Activated naive CD8-positive, alpha-beta T cell treated with anti-CD3 and anti-CD28 coated beads, Interleukin-2, amount 50 U/mL, for 16 hours (primary cell): ENCODE results near the gene KCNH1.

Source experiments
- DNase-seq: peaks from one replicate; pipeline ENCODE4 v3.0.0-alpha.2; 2020; ENCODE audit warnings: low read depth, low spot score

The KCNH1 gene

GRCh38 chr1:211133836-211134669 lies at the start of gene KCNH1:
TSS of gene KCNH1 (minus strand) at chr1:211134148. CDS start at chr1:211133945, 203 bp downstream.
- peak; percentile 56 for DNase-seq

- no peak for DNase-seq
These were observed 48.8 kb upstream of the KCNH1 start for GRCh38 chr1:211182746-211183145.

- DNase-seq, result no peak
These were observed 40.4 kb upstream of the KCNH1 start for GRCh38 chr1:211174375-211174774.

- no peak for DNase-seq
These were observed 38.7 kb upstream of the KCNH1 start for GRCh38 chr1:211172657-211173056.

- no peak for DNase-seq
These were observed 35.4 kb upstream of the KCNH1 start for GRCh38 chr1:211169353-211169752.

GRCh38 chr1:211158866-211159265 lies 24.9 kb upstream of the KCNH1 start:
- no peak for DNase-seq

- DNase-seq, result no peak
These were observed 21.1 kb upstream of the KCNH1 start for GRCh38 chr1:211155040-211155439.

- DNase-seq, result no peak
These were observed 20.0 kb upstream of the KCNH1 start for GRCh38 chr1:211153932-211154331.

- DNase-seq, result no peak
These were observed 14.4 kb upstream of the KCNH1 start for GRCh38 chr1:211148366-211148765.

- DNase-seq, result no peak
These were observed 12.0 kb upstream of the KCNH1 start for GRCh38 chr1:211145944-211146343.

GRCh38 chr1:211135342-211135950 lies 1.5 kb upstream of the KCNH1 start:
- no peak for DNase-seq

GRCh38 chr1:211133393-211133835 lies 534 bp downstream of the KCNH1 start:
- no peak for DNase-seq

GRCh38 chr1:211132721-211133392 lies 1.1 kb downstream of the KCNH1 start:
- no peak for DNase-seq

GRCh38 chr1:211129776-211130175 lies 4.2 kb downstream of the KCNH1 start:
- no peak for DNase-seq

- DNase-seq, result no peak
These were observed 6.8 kb downstream of the KCNH1 start for GRCh38 chr1:211127166-211127565.

GRCh38 chr1:211126622-211127021 lies 7.3 kb downstream of the KCNH1 start:
- DNase-seq, result no peak

GRCh38 chr1:211118407-211119102 lies 15.4 kb downstream of the KCNH1 start:
- no peak for DNase-seq

GRCh38 chr1:211114446-211114845 lies 19.5 kb downstream of the KCNH1 start:
- DNase-seq, result no peak

GRCh38 chr1:211113566-211113965 lies 20.4 kb downstream of the KCNH1 start:
- no peak for DNase-seq

GRCh38 chr1:211111351-211111750 lies 22.6 kb downstream of the KCNH1 start:
- no peak for DNase-seq

- DNase-seq, result no peak
These were observed 32.5 kb downstream of the KCNH1 start for GRCh38 chr1:211101481-211101880.

GRCh38 chr1:211099393-211099792 lies 34.6 kb downstream of the KCNH1 start:
- no peak for DNase-seq
